Thyroid gland (tissue), 4 donors: Measurements from ENCODE around the gene CACNB1.

Experiments
- CTCF ChIP-seq, 6 experiments: fragments of 200-600 bp in 3 of 6; fragments of 450-650 bp in 3 of 6; sonication (generic) in 3 of 6; IDR thresholded peaks; one replicate each; pipeline ENCODE4 v1.5.1; 2016 to 2019; ENCODE audit warnings: antibody characterized with exemption in 6 of 6, mild to moderate bottlenecking in 2 of 6, inconsistent platforms in 1 of 6, moderate library complexity in 1 of 6
- POLR2A ChIP-seq, 2 donors: fragments of 450-650 bp; IDR thresholded peaks; one replicate each; pipeline ENCODE4 v1.6.1; 2017; ENCODE audit warnings: antibody characterized with exemption in 2 of 2, mild to moderate bottlenecking in 2 of 2, moderate library complexity in 1 of 2

GRCh38 chr17:39174920-39175694 lies 22.4 kb downstream of the CACNB1 start:
- TF ChIP-seq CTCF (IDR thresholded peaks at IDR 0.05) (peak; percentile 53 to 76 (median 67)), POLR2A (IDR thresholded peaks at IDR 0.05) (no peak)
